Activated T-cell treated with anti-CD3 and anti-CD28 coated beads for 1 hour (primary cell): Measurements from ENCODE around the gene LAMTOR5.
A peak's percentile ranks its signal among the peaks of the same experiment; 100 is the strongest.
"Not testable (repeated sequence)": the region's sequence is repeated elsewhere in the genome, so short reads cannot be mapped to it uniquely, and the experiment has no call there.

Experiments used
- DNase-seq: peaks from one replicate; pipeline ENCODE4 v3.0.0-alpha.2; 2020; ENCODE audit warnings: low read depth

LAMTOR5 gene

DNA sequence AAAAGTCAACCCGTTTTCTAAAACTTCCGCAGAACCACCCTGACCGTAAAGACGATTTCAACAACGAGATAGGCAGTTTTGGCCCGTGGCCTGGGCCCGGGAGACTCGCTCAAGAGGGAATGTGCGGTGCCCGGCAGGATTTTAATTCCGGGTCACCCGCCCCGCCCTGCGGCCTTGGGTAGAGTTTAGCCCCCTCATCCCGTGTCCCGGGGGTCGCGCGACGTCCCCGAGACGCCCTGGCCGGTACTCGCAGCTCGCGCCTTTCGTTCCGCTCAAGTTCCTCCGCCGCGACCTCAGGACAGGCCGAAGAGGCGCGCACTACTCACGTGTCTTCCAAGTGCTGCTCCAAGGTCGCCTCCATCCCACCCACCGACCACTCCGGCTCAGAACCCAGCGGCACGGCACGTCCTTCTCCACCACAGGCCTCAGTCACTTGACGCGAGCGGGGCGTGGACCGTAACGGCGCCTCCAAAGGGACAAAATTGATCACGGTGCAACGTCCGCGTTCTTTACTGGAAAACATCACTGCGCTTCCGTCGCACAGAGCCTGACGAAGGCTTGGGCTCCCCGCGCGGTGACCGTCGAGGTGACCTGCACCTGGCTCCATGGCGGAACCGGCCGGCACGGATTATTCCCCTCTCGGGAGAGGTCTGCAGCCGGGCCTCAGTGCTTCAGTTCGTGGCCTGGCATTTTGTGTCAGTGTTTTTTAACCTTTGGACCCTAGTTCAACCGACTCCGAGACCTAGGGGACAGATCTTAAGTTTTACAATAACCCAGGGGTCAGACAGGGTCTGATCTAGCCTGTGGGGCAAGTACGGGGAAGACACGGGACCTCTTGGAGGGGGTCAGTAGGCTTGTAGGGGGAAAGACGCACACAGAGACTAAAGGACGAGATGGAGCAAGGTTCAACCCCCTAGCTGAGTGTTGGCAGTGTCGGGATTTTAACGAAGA lies at the start of gene LAMTOR5:
LAMTOR5 (minus strand) TSS at position 435 of the 951 bp plus-strand sequence; CDS start at position 361, 74 bp downstream.
- DNase-seq, result peak; percentile 79

DNA sequence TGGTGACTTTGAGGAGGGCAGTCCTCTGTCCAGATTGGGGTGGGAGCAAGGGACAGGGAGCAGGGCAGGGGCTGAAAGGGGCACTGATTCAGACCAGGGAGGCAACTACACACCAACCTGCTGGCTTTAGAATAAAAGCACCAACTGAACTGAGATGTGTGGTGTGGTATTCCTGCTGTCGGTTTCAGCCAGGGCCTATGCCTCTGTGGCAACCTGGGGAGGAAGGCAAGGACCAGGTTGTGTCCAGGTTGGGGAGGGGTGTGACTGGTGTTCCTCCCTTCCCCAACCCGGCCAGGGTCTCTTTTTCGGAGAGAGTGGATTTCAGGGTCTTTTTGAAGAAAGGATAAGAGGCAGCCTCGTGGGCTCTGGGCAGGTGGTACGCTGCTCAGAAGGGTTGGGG lies 49.7 kb upstream of the LAMTOR5 start:
- DNase-seq, result no peak

DNA sequence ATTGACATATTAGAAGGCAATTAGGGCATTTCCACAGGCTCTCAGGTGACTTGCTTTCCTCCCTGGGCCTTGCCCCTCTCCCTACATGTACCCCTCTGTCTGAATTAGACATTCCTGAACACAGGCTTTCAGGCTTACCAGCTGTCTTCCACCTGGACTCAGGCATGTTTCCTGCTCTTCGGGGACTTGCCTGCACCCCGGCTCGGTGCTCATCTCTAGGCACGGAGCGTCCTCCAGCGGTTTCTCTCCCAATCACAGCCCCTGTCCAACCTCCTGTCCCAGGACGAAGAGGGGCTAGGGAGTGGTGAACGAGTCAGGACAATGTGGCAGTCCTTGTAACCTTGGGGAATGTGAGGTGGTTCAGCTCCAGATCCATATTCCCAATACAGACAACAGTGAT lies 47.7 kb upstream of the LAMTOR5 start:
- no peak for DNase-seq

DNA sequence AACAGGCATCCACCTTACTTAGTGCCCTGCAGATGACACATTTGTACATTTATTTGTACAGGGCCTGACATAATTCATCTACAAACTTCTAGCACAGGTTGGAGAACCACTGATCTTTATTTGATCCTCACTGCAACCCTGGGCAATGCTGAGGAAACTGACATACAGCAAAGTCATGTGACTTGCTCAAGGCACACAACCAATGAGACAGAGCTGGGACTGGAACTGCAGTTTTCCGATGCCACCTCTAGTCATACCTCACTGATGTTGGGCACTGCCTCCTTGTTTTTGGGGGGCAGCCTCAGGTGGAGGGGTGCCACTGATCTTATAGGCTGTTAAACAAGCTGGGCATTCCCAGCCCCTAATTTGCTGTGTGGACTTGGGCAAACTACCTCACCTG lies 46.8 kb upstream of the LAMTOR5 start:
- no peak for DNase-seq

DNA sequence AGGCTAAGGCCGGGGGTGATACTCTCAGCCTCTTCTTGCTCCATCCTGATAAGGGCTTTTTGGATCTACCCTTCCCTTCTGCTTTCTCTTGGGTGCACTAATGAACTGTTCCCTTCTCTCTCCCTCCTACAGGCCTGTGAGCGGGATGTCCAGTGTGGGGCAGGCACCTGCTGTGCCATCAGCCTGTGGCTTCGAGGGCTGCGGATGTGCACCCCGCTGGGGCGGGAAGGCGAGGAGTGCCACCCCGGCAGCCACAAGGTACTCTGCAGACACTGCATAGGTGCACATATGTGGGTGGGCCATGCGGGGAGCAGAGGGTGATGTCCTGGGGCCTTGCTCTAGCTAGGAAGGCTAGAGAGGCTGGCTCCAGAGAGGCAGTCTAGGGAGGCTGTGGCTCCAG lies 46.3 kb upstream of the LAMTOR5 start:
- DNase-seq, result no peak

DNA sequence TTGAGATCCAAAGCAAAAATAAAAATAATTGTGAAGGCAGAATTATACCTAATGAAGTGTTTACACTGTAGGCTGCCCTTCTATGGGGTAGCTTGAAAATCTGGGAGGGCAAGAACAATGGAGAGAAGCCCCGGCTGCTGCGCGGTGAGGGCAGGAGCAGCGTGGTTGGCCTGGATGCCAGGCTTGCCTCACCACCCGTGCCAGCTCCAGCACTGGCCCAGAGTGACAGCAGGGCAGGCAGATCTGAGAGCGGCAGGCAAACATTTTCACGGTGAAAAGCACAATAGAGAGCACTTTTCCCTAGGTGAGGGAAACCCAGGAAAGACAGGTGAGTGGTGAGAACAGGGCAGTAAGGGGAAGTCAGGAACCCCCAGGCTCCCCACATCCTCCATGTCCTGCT lies 44.8 kb upstream of the LAMTOR5 start:
- DNase-seq, result no peak

DNA sequence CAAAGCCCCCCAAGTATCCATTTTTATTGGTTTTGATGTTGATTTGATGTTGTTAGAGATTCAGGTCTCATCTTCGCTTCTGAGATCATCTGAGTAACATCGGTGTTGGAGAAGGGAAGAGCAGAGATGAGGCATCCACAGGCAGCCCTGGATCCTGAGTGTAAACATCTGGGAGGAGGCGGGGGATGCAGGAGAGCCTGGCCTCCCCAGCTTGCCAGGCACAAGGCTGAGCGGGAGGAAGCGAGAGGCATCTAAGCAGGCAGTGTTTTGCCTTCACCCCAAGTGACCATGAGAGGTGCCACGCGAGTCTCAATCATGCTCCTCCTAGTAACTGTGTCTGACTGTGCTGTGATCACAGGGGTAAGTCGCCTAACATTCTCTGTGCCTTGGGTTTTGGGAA lies 43.4 kb upstream of the LAMTOR5 start, which contains the start of gene PROK1:
PROK1 (plus strand) TSS at position 221 of the 400 bp plus-strand sequence; CDS start at position 289, 68 bp downstream.
- DNase-seq, result no peak

DNA sequence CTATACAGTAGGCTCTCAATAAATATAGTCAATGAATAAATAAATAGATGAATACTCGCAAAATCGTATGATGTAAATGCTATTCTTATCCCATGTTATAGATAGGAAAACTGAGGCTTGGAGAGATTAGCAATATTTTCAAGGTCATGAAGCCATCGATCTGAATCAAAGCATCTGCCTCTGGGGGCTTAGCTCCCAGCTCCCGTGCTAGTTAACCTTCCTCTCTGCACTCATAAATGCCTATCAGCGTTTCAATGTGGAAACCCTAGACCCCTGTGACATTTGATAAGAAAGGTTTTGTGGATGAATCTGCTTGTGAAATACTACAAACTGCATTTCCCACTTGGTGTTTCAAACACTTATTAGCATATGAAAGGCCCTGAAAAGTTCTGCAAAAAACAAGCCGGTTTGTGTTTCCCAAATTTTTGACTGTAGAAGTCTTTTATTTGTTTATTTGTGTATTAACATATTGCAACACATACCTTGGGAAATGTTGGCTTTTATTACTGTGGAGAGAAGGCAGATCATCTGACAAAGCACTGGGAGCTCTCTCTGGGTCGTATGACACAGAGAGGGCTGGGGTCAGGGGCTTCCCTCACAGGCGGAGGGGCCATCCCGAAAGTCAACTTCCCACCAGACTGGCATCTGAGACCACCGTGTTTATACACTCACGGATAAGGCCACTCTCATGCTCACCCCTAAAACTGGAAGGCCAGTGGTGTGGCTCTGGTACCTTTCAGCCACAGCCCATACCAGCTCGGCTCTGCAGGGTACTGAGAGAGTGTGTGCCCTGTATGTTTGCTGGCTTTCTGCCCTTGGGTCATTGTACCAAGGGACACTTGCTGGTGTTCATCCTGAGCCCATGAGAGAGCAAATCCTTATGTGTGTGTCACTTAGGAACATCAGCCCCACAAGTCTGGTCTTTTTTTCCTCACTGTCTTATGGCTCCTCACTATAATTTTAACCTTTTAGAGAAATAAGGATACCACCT lies 42.5 kb upstream of the LAMTOR5 start:
- no peak for DNase-seq

DNA sequence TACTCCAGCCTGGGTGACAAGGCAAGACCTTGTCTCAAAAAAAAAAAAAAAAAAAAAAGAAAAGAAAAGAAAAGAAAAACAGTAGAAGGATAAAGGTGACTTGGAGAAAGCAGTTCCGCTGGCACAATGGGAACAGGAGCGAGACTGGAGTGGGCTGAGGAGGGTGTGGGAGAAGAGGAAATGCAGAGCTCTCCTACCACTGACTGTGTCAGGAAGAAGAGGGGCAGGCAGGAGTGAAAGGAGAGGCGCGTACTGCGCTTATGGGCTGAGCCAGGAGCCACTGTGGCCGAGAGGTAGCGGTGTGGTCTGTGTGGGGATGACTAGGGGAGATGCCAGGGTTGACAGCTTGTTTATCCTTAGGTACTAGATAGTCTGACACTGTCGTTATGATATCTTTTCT lies 37.1 kb upstream of the LAMTOR5 start:
- DNase-seq, result no peak

DNA sequence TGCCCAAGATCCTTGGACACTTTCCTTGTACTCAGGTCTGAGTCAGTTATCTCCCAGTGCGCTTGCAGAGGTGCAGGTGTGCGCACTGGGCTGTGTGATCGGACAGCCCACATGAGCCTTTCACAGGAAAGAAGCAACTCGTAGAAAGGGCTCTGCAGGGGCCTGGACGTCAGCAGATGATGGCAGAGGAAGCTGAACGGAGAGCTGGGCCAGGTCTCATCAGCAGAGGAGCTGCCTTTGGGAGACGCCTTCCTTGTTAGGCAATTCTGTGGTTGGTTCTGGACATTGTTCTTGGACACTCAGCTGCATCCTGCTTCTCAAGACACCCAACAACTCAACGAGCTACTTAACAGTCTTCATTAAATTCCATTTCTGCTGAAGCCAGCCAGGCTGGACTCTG lies 36.0 kb upstream of the LAMTOR5 start:
- no peak for DNase-seq

DNA sequence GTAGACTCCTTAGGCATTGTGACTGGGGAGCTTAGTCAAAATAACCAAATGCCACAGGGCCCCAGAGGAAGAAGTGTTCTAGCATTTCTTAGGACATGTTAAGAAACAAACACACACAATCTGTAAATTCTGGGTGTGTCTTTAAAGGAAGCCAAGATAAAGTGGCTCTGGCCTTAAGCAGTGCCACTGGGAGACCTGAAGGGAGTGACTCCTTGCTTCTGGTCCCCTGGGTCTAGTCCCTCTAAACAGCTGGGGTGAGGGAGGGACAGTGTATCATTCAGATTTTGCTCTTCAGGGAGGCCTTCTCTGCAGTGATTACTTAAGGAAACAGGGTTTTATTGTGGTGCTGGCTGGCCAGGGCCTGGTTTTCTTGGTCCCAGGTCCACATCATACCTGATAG lies 34.4 kb upstream of the LAMTOR5 start:
- no peak for DNase-seq

DNA sequence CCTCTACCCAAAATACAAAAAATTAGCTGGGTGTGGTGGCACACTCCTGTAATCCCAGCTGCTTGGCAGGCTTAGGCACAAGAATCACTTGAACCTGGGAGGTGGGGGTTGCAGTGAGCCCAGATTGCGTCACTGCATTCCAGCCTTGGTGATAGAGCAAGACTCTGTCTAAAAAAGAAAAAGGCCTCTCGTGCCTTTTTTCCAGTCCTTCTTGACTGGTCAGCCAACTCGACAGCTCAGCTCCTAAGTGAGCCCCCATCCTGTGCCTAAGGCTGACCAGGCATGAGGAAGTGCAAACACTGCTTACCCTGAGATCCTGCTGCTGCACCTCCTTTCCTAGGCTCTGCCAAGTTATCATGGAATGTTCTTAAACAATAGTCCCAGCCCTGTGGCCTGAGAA lies 33.4 kb upstream of the LAMTOR5 start:
- no peak for DNase-seq

DNA sequence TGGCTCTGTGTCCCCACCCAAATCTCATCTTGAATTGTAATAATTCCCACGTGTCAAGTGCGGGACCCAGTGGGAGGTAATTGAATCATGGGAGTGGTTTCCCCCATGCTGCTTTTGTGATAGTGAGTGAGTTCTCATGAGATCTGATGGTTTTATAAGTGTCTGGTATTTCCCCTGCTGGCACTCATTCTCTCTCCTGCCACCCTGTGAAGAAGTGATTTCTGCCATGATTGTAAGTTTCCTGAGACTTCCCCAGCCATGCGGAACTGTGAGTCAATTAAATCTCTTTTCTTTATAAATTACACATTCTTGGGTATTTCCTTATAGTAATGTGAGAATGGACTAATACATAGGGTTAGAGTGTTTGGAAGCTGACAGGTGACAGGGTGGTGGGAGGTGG lies 32.4 kb upstream of the LAMTOR5 start:
- DNase-seq, result not testable (repeated sequence)

DNA sequence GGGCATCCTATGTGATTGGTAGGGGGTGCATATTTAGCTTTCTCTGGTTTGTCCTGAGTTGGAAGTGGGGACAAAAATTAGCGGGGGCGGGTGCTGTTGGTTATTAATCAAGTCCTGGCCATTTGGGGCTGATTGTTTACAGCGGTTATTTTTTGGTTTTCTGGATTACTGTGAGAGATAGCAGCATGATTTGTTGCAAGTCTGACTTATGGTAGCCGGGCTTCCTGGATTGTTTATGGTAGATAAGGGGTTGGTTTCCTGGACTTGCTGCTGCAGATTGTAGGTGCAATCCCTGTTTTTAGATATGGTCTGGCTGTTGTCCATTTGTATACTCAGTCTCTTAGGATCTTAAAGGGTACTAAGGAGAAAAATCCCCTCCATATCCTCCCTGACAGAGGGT lies 31.4 kb upstream of the LAMTOR5 start:
- DNase-seq, result no peak

DNA sequence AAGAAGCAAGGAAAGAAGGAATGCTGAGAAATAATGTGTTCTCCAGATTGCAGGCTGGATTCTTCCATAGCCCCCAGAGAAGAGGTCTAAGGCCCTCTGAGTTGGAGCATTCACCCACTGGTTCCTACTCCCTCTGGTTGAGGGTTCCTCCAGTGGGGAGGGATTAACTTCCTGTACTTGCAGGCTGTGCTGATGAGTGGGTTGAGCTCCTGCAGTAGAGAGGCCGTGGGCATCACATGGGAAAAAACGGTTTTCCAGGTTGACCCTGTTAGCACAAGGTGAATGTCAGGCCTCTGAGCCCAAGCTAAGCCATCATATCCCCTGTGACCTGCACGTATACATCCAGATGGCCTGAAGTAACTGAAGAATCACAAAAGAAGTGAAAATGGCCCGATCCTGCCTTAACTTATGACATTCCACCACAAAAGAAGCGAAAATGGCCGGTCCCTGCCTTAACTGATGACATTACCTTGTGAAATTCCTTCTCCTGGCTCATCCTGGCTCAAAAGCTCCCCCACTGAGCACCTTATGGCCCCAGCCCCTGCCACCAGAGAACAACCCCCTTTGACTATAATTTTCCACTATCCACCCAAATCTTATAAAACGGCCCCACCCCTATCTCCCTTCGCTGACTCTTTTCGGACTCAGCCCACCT lies 30.3 kb upstream of the LAMTOR5 start:
- DNase-seq, result not testable (repeated sequence)

DNA sequence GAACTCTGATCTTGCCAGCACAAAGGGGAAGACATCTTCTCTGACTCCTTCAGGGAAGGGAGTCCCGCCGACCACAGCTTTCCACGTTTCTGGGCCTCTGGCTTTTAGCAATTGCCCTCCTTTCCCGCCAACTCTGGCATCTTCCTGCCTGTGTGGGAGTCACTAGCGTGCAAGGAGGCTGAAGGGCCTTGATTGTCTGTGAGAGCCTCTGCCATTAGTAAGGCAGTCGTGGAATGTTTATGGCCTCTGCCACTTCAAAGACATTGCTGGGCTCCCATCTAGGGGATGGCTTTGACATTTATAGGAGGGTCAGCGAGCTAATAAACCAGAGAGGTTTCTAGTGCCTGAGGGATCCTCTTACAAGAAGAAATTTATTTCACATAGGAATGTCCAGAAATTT lies 29.1 kb upstream of the LAMTOR5 start:
- DNase-seq, result no peak

DNA sequence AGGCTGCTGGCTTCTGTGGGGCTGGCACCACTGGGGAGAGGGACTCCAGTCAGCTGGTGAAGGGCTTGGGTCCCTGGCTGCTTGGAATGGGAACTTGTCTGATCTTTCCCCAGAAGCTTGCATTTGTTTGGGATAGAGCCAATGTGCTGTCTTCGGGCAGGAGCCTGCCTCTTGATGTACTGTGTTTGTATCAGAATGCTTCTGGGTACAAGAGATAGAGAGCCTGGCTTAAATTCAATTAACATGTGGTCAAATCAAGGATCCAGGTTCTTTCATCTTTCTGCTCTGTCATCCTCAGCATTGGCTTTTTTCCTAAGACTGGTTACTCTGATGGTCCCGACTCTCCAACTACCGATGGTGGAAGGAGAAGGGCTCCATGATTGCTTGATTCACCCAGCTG lies 27.5 kb upstream of the LAMTOR5 start:
- DNase-seq, result no peak

DNA sequence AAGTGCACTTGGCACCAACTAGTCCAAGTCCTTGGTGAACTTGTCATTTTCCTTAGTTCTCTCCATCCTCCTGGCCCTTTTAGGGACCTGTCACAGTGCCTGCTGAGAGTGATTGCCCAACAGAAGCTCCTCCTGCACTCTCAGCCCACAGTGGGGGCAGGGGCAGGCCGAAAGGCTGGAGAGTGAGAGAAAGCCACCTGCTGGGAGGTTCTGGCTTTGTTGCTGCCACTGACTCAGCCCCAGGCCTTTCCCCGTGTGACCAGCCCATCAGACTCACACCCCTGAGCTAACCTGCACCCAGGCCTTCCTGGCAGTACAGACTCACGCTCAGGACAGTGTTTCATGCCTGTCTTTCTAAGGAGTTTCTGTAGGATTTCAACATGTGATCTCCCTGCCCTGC lies 26.3 kb upstream of the LAMTOR5 start:
- DNase-seq, result no peak

DNA sequence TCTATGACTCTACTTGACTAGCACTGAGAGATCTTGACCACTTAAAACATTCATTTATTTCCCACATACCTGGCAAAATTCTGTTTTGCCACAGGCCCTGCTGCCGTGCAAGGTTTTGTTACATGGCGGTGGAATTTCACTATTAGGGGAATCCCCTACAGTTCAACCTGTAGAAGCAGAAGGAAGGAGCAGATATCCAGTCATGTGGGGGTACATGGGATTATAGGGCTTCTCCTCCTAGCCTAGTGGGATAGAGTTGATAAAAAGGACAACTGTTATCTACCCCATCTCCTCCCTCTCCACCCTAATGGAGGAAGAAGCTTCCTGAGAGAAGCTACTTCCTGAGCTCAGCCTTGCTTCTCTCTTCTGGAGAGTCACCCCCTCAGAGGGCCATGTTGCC lies 25.7 kb upstream of the LAMTOR5 start:
- DNase-seq, result no peak

DNA sequence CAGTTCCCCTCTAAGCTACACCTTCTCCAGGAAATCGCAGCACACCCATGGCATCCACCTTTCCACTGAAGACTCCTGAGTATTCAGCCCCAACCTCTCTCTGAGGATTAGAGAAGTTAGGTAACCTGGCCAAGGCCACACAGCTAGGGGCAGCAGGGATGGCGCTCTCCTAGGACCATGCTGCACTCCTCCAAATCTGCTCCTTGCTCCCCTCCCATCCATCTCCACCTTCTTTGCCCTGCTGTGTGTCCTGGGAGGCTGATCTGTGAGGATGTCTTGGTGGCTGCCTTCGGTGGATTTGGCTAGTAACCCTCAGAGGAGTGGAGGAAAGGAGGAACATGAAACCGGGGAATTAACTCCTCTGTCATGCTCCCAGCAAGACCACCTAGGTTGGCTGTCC lies 23.4 kb upstream of the LAMTOR5 start:
- no peak for DNase-seq

DNA sequence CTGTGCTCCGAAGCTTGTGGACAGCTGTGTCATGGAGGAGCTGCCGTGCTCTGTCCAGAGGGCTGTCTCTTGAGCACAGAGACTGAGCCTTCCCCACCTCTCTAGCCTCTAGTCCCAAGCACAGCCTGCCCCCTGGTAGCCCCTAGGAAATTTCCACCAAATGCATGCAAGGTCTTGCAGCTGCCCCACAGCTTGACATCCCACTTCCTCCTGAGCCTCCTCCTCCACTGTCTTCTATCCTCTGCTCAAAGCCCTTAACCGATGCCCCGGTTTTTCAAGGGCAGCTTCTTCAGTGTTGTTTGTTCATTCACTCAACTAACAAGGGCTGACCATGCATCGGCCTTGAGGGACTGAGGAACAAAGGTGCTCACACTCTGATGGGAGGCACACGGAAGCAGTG lies 22.9 kb upstream of the LAMTOR5 start:
- no peak for DNase-seq

DNA sequence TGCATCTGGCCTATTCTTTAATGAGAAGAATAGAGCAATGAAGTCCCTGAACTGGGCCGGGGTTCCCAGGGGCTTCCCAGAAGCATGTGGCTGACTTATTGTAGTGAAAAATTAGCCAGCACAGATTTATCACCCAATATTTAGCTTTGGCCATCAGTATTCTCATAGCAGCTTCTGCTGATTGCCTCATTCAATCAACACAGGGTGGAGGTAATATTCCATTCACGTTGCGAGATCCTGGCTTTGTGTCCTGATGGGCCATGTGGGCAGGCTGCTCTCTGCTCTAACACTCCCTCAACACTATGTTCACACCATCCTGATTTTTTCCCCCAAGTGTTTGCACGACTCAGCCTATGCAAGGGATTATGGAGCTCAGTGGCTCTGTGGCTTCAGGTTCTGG lies 21.5 kb upstream of the LAMTOR5 start:
- no peak for DNase-seq
